H1 (cell line): Measurements from ENCODE around the gene FGF18. TPM values are rescaled to one million over a fixed set of nuclear protein-coding genes. Genes with fewer than 3 reads are reported as not detected.

ENCODE experiments used
- CTCF ChIA-PET: fragments of 300-600 bp; sonication (Branson Sonifier 250); formaldehyde crosslinking; loops from one replicate; lab custom pipeline; 2021; ENCODE audit not compliant: partially characterized antibody; lab: Charles Lee
- POLR2A ChIA-PET: fragments of 300-600 bp; sonication (Branson Sonifier 250); formaldehyde crosslinking; loops from one replicate; lab custom pipeline; 2021; ENCODE audit warnings: inconsistent platforms; ENCODE audit not compliant: partially characterized antibody; lab: Charles Lee
- DNase-seq, 2 experiments: peaks; one replicate each; pipeline versions ENCODE4 v3.0.0 to v3.0.0-alpha.2; 2010 to 2022; ENCODE audit warnings: low spot score in 2 of 2, low read depth in 1 of 2, mixed read lengths in 1 of 2
- FAIRE-seq: peaks from 2 replicates; lab custom pipeline; 2011; peaks lifted over from hg19 to GRCh38; lab: Jason Lieb, UNC
- H2AFZ ChIP-seq: 2 replicates; pipeline ENCODE4 v1.8.1; 2012; ENCODE audit warnings: low read length, inconsistent platforms
- H2AK5ac ChIP-seq: 2 replicates; pipeline ENCODE4 v1.6.1; 2013; ENCODE audit warnings: low read depth, low read length
- H2BK120ac ChIP-seq: replicated peaks from 2 replicates; pipeline ENCODE3; 2013; ENCODE audit warnings: low read depth, low read length, inconsistent platforms
- H2BK12ac ChIP-seq: 2 replicates; pipeline ENCODE4 v1.6.1; 2013; ENCODE audit warnings: low read depth, low read length
- H2BK15ac ChIP-seq: 2 replicates; pipeline ENCODE4 v1.6.1; 2013; ENCODE audit warnings: low read length
- H2BK20ac ChIP-seq: 2 replicates; pipeline ENCODE4 v1.6.1; 2013; ENCODE audit warnings: low read length
- H2BK5ac ChIP-seq: 2 replicates; pipeline ENCODE4 v1.6.1; 2013; ENCODE audit warnings: low read depth, low read length
- H3K14ac ChIP-seq: 2 replicates; pipeline ENCODE4 v1.6.1; 2013; ENCODE audit warnings: inconsistent platforms; ENCODE audit not compliant: insufficient read length
- H3K18ac ChIP-seq: 2 replicates; pipeline ENCODE4 v1.6.1; 2013; ENCODE audit warnings: low read length; ENCODE audit errors: extremely low read depth
- H3K23ac ChIP-seq: 2 replicates; pipeline ENCODE4 v1.6.1; 2013; ENCODE audit warnings: inconsistent platforms; ENCODE audit not compliant: insufficient read length
- H3K23me2 ChIP-seq: 2 replicates; pipeline ENCODE4 v1.6.1; 2013; ENCODE audit warnings: low read depth, low read length
- H3K27ac ChIP-seq: 2 replicates; pipeline ENCODE4 v1.6.1; 2011; ENCODE audit warnings: low read depth, low read length, inconsistent platforms
- H3K27me3 ChIP-seq, 4 experiments: replicated peaks in 1 of 4; 1 replicate in 1 of 4; 2 replicates in 3 of 4; pipeline versions ENCODE4 v1.6.1 to v1.8.1; 2011 to 2013; ENCODE audit warnings: low read length in 3 of 4, mild to moderate bottlenecking in 3 of 4, inconsistent platforms in 2 of 4, mixed read lengths in 2 of 4, moderate library complexity in 1 of 4; ENCODE audit not compliant: control insufficient read depth in 3 of 4, insufficient read depth in 3 of 4; ENCODE audit errors: extremely low read depth in 1 of 4
- H3K36me3 ChIP-seq, 4 experiments: 2 replicates each; pipeline versions ENCODE4 v1.6.1 to v1.8.1; 2011 to 2013; ENCODE audit warnings: mild to moderate bottlenecking in 4 of 4, low read length in 3 of 4, moderate library complexity in 2 of 4, control low read depth in 1 of 4, inconsistent platforms in 1 of 4; ENCODE audit not compliant: insufficient read depth in 4 of 4, control insufficient read depth in 2 of 4
- H3K4ac ChIP-seq: replicated peaks from 2 replicates; pipeline ENCODE3; 2013; ENCODE audit warnings: low read length, low read depth, mixed read lengths, inconsistent platforms; ENCODE audit not compliant: insufficient read length
- H3K4me1 ChIP-seq, 4 experiments: replicated peaks in 1 of 4; 1 replicate in 1 of 4; 2 replicates in 3 of 4; pipeline versions ENCODE4 v1.6.1 to v1.8.1; 2011 to 2013; ENCODE audit warnings: low read length in 3 of 4, inconsistent platforms in 2 of 4, mixed read lengths in 1 of 4; ENCODE audit not compliant: insufficient read depth in 4 of 4, control insufficient read depth in 3 of 4
- H3K4me2 ChIP-seq, 2 experiments: 2 replicates each; pipeline versions ENCODE4 v1.6.1 to v1.8.1; 2011 to 2013; ENCODE audit warnings: low read depth in 2 of 2, low read length in 2 of 2, control low read depth in 1 of 2, inconsistent platforms in 1 of 2, mild to moderate bottlenecking in 1 of 2; ENCODE audit not compliant: insufficient read depth in 1 of 2
- H3K4me3 ChIP-seq, 4 experiments: fragments of 200-600, 300-600 bp in 1 of 4; sonication (generic), shearing (Covaris generic), sonication (Bioruptor Twin) in 1 of 4; 2 replicates each; pipeline versions ENCODE4 v1.5.1 to v1.8.1; 2011 to 2016; ENCODE audit warnings: low read length in 4 of 4, low read depth in 3 of 4, control low read depth in 2 of 4, inconsistent platforms in 2 of 4, mild to moderate bottlenecking in 2 of 4, mixed read lengths in 1 of 4, moderate library complexity in 1 of 4; ENCODE audit not compliant: insufficient read depth in 2 of 4; ENCODE audit errors: extremely low read depth in 1 of 4
- H3K56ac ChIP-seq: replicated peaks from 2 replicates; pipeline ENCODE3; 2013; ENCODE audit warnings: low read depth, mild to moderate bottlenecking, mixed read lengths, low read length, inconsistent platforms; ENCODE audit not compliant: insufficient read length
- H3K79me1 ChIP-seq: 2 replicates; pipeline ENCODE4 v1.6.1; 2013; ENCODE audit warnings: low read depth, low read length, control low read depth
- H3K79me2 ChIP-seq, 2 experiments: 2 replicates each; pipeline versions ENCODE4 v1.6.1 to v1.8.1; 2012 to 2013; ENCODE audit warnings: low read length in 2 of 2, mild to moderate bottlenecking in 2 of 2, inconsistent platforms in 1 of 2; ENCODE audit not compliant: insufficient read depth in 2 of 2, control insufficient read depth in 1 of 2
- H3K9ac ChIP-seq, 4 experiments: replicated peaks in 1 of 4; 1 replicate in 1 of 4; 2 replicates in 3 of 4; pipeline versions ENCODE4 v1.6.1 to v1.8.1; 2011 to 2013; ENCODE audit warnings: low read depth in 3 of 4, low read length in 3 of 4, control low read depth in 2 of 4, mild to moderate bottlenecking in 2 of 4, moderate library complexity in 2 of 4, inconsistent platforms in 1 of 4; ENCODE audit errors: extremely low read depth in 1 of 4
- H3K9me3 ChIP-seq, 2 experiments: 2 replicates each; pipeline versions ENCODE4 v1.6.1 to v1.8.1; 2012 to 2013; ENCODE audit warnings: mild to moderate bottlenecking in 2 of 2, moderate library complexity in 2 of 2, control low read depth in 1 of 2, inconsistent platforms in 1 of 2, low read depth in 1 of 2, low read length in 1 of 2, mixed read lengths in 1 of 2; ENCODE audit not compliant: insufficient read depth in 2 of 2
- H4K20me1 ChIP-seq, 2 experiments: replicated peaks in 1 of 2; 2 replicates each; pipeline versions ENCODE3 to v1.8.1; 2011 to 2013; ENCODE audit warnings: inconsistent platforms in 2 of 2, low read length in 2 of 2, mild to moderate bottlenecking in 1 of 2; ENCODE audit not compliant: insufficient read depth in 2 of 2, control insufficient read depth in 1 of 2
- H4K5ac ChIP-seq: 2 replicates; pipeline ENCODE4 v1.6.1; 2013; ENCODE audit warnings: low read length, low read depth, mixed read lengths, inconsistent platforms; ENCODE audit not compliant: insufficient read length
- H4K8ac ChIP-seq: 2 replicates; pipeline ENCODE4 v1.8.0; 2013; ENCODE audit warnings: mild to moderate bottlenecking, moderate library complexity, low read length, inconsistent platforms; ENCODE audit not compliant: insufficient read depth; ENCODE audit errors: extremely low read depth
- H4K91ac ChIP-seq: replicated peaks from 2 replicates; pipeline ENCODE3; 2013; ENCODE audit warnings: low read length, mixed read lengths, inconsistent platforms; ENCODE audit not compliant: insufficient read length
- ASH2L ChIP-seq: fragments of 200-600, 300-600 bp; sonication (generic); IDR thresholded peaks from one replicate; pipeline ENCODE4 v1.7.1; 2017; ENCODE audit warnings: low read length
- CTBP2 ChIP-seq: IDR thresholded peaks from 2 replicates; pipeline ENCODE4 v1.7.0; 2011; ENCODE audit warnings: borderline replicate concordance, mild to moderate bottlenecking, moderate library complexity, mixed read lengths, low read length; ENCODE audit not compliant: insufficient read depth, insufficient read length
- GTF2F1 ChIP-seq: IDR thresholded peaks from 2 replicates; pipeline ENCODE4 v1.6.1; 2012; ENCODE audit warnings: low read depth, low read length, improper control_type of control experiment, borderline replicate concordance
- JUND ChIP-seq: IDR thresholded peaks from 2 replicates; pipeline ENCODE4 v1.6.1; 2011; ENCODE audit warnings: mild to moderate bottlenecking, improper control_type of control experiment, low read length
- NANOG ChIP-seq: IDR thresholded peaks from 2 replicates; pipeline ENCODE4 v1.6.1; 2011; ENCODE audit warnings: low read length, low read depth, mild to moderate bottlenecking, inconsistent platforms; ENCODE audit not compliant: insufficient read depth, poor library complexity, severe bottlenecking
- RNF2 ChIP-seq: fragments of 200-900, 300-1000 bp; sonication (generic); IDR thresholded peaks from 2 replicates; pipeline ENCODE4 v1.7.1; 2016; ENCODE audit warnings: borderline replicate concordance, low read depth, mild to moderate bottlenecking, antibody characterized with exemption, low read length; ENCODE audit not compliant: poor library complexity, severe bottlenecking; ENCODE audit errors: missing control alignments
- SIRT6 ChIP-seq: IDR thresholded peaks from one replicate; pipeline ENCODE4 v1.7.1; 2012; ENCODE audit warnings: low read length, inconsistent platforms
- SP2 ChIP-seq: IDR thresholded peaks from 2 replicates; pipeline ENCODE4 v1.6.1; 2012; ENCODE audit warnings: mild to moderate bottlenecking, low read length, inconsistent platforms
- TAF7 ChIP-seq: optimal IDR thresholded peaks from 2 replicates; pipeline ENCODE3; 2011; ENCODE audit warnings: low read depth, mild to moderate bottlenecking, inconsistent platforms, low read length, moderate library complexity, borderline replicate concordance
- TBP ChIP-seq: IDR thresholded peaks from 2 replicates; pipeline ENCODE4 v1.6.1; 2011; ENCODE audit warnings: low read depth, low read length, improper control_type of control experiment
- ZNF274 ChIP-seq: IDR thresholded peaks from 2 replicates; pipeline ENCODE4 v1.7.0; 2012; ENCODE audit warnings: low read length, borderline replicate concordance; ENCODE audit errors: extremely low read depth
- WGBS, 2 experiments: shearing (Covaris generic) in 1 of 2; methylation state at CpG; one replicate each; pipeline versions ENCODE4 v1.1.6 to v1.1.7; 2013 to 2015; ENCODE audit warnings: low lambda C conversion rate in 2 of 2, mixed read lengths in 2 of 2, inconsistent platforms in 1 of 2, low coverage in 1 of 2, missing lambda C conversion rate in 1 of 2; ENCODE audit not compliant: insufficient replicate concordance in 2 of 2, insufficient coverage in 1 of 2, insufficient read length in 1 of 2; ENCODE audit errors: extremely low coverage in 1 of 2, missing lambda C conversion rate in 1 of 2; 5-methylcytosine and 5-hydroxymethylcytosine counted together
- polyA plus RNA-seq, 7 experiments: library from polyadenylated mRNA; depleted of rRNA in 3 of 7; stranded (reverse) in 5 of 7; unstranded in 2 of 7; fragments of >200 nt in 5 of 7; fragments of 200-250 nt in 2 of 7; gene quantifications; 1 replicate in 5 of 7; 2 replicates in 1 of 7; 4 replicates in 1 of 7; pipeline versions ENCODE4 v1.2.1 to v1.2.3, GENCODE V29; 2011 to 2013; ENCODE audit warnings: missing spikeins in 2 of 7, mixed read lengths in 2 of 7
- total RNA-seq: library from RNA; stranded (reverse); fragmentation: NEBNext Ultra II Directional; extraction: Animal tissue kit (Norgen Biotek cat#: 25700); gene quantifications from 2 replicates; pipeline ENCODE4 v1.2.1, GENCODE V29; 2021

Gene FGF18
- total and polyA plus RNA-seq, 2 of the 8 experiments (the other 6 are each of a cell fraction or from before 2014, with no cell fraction given) = 0.54 to 1.3 TPM

DNA sequence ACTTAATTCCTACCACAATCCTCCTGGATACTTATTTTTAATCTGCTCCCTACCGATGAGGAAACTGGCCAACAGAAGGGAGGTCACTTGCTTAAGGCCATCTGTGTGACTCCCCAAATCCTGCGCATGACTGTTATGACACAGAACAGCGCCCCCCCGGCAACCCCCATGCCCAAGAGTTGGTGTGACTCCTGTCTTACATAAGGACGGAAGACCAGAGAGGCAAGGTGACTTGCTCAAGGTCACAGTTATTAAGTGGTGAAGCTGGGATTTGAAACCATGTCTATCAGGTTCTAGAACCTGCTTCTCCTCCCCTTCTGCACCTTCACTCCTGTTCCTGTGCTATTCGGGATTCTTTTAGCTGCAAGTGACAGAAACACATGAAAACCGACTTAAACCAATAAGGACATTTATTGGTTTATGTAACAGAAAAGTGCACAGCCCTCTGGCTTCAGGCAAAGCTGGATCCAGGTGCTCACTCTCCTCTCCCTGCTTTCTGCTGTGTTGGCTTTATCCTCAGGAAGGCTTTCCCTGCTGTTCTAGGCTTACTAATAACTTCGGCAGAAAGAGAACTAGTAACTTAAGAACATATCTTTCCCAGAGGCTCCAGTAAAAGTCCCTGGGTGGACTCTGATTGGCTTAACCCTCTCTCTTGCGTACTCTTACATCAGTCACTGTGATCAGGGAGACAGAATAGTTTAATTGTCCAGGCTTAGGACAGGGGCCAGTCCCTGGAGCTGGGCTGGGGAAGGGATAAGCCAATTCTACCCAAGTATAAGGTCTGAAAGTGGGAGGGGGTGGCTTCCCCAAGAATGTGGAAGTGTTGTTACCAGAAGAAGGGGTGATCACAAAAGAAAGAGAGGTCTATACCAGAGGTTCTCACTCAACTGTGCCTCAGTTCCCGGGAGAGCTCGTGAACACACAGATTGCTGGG lies 43.7 kb downstream of the FGF18 start:
- Histone ChIP-seq H3K4me2 (no peak overlapping the region), H3K56ac (no peak overlapping the region), H3K9ac (no peak overlapping the region), H3K23ac (no peak overlapping the region), H3K9me3 (no peaks in the 10 kb centered on the region), H3K27ac (no peak overlapping the region), H2BK120ac (no peak overlapping the region), H3K18ac (no peak overlapping the region), H4K5ac (no peak overlapping the region), H2AFZ (no peak overlapping the region), H4K20me1 (no peaks in the 10 kb centered on the region), H3K14ac (no peak overlapping the region), H3K4me1 (peaks cover 3 to 9% (median 4%) of the 10 kb centered on the region in 4 experiments; a peak in 6 of 7 replicates), H3K27me3 (no peaks in the 10 kb centered on the region; a peak in 2 of 7 replicates), H2BK15ac (no peak overlapping the region), H2BK12ac (0 out of 2 replicates have a peak overlapping the region, but pooled peaks have one; percentile 68), H3K4ac (no peak overlapping the region), H3K79me2 (no peaks in the 10 kb centered on the region), H4K8ac (no peak overlapping the region), H2BK5ac (no peak overlapping the region), H3K79me1 (no peaks in the 10 kb centered on the region), H4K91ac (no peak overlapping the region), H3K4me3 (no peak overlapping the region), H3K23me2 (no peaks in the 10 kb centered on the region), H3K36me3 (no peaks in the 10 kb centered on the region), H2AK5ac (no peak overlapping the region), H2BK20ac (0 out of 2 replicates have a peak overlapping the region, but pooled peaks have one; percentile 13)
- ChIA-PET POLR2A (interaction anchor here (1.3 to 1.6 kb wide), 3 partner anchors 14 to 76 kb away, joined by 3 to 6 read pairs (median 6); no protein-coding TSS in a partner anchor), CTCF (interaction anchor here (0.8 to 2.5 kb wide), 11 partner anchors 8 to 395 kb away, joined by 3 to 16 read pairs (median 4); no protein-coding TSS in a partner anchor)
- FAIRE-seq (no peak), DNase-seq (no peak)
- WGBS, 2 experiments = 88% methylated on average over 11 of the region's 11 CpGs; no CpG with 5 or more reads in 1 of the 2 experiments
- TF ChIP-seq CTBP2 (no peak), SP2 (no peak), RNF2 (no peak), TBP (no peak), JUND (no peak), SIRT6 (no peak), ZNF274 (no peak), ASH2L (no peak), GTF2F1 (no peak), TAF7 (no peak), NANOG (no peak)
